Hippocampal formation (tissue), 2 donors: ENCODE data around the gene PCDH9.

Experiments
- DNase-seq, 2 donors: peaks; one replicate each; lab custom pipeline; 2025; lab: John Stamatoyannopoulos, UW

PCDH9 gene

DNA sequence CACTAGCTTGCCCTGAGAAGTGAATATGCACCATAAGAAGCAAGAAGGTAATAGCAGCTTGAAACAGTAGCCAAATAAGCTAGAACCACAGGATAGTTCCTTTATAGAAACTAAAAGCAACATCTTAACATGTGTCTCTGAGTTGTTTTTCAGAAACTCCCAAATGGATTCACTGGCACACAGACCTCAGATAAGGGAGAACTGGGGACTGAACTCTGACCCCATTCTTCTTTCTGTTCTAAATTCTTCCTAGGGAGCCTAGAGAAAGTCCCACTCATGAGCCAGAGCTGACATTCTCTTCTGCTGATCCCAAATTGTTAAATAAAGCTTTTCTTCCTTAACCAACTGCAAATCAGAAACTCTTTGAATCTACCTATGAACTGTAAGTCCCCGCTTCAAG lies 146.1 kb downstream of the PCDH9 start:
- DNase-seq: no peak

GRCh38 chr13:67083519-67083918 lies 146.6 kb downstream of the PCDH9 start:
- DNase-seq: no peak

GRCh38 chr13:67080351-67080750 lies 149.8 kb downstream of the PCDH9 start:
- no peak for DNase-seq

DNA sequence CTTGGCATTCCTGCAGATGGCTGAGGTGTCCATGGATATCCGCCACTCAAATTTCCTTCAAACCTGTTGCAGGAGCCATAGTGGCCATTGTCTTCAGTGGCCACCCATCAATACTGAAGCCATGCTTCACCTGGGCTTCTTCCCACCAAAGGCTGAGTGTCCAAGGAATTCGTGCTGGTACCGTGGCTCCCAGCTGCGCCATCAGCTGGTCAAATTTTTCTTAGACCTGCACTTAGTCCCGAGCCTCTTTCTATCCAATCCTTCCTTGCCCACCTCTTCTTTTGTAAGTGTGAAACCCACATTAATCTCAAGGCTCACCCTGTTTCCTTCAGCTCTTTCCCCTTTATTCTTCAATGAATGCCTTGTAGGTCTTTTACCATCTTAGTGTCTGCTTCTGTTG lies 152.1 kb downstream of the PCDH9 start:
- no peak for DNase-seq

- DNase-seq: no peak
Observed at GRCh38 chr13:67077132-67077531, 153.0 kb downstream of the PCDH9 start.

DNA sequence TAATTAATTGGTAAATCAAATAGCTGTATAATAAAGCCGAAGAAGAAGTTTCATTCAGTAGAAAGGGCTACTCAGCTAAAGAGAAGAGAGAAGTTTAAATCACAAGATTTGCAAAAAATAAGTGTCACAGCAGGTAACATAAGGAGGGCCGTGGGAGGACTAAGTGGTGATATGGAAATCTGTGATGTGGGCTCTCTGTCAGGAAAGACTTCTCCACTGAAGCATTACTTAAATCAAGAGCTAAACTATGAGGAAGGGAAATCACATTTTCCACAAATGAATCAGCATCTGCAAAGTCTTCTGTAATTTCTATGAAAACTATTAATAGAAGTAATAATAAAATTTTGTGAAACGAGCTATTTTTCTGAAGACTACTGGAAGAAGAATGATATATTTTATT lies 153.8 kb downstream of the PCDH9 start:
- DNase-seq: no peak

DNA sequence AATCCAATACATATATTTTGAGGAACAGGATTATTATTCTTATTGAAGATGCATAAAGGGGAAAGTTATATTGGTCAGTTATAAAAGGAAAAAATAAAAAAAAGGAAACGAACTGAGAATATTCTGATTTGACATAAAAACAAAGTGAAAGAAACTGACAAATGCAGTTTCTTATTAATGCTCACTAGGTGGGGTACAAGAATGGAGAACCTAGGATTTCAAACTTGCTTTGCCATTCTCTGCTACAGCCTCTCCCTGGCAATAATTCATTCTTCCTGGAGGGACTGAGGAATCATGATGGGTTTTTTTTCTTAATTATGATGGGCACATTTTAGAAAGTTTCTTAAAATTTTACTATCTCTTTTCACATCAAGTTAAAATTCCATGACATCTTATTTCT lies 154.9 kb downstream of the PCDH9 start:
- DNase-seq: peak in 1 of 2 donors; percentile 81

DNA sequence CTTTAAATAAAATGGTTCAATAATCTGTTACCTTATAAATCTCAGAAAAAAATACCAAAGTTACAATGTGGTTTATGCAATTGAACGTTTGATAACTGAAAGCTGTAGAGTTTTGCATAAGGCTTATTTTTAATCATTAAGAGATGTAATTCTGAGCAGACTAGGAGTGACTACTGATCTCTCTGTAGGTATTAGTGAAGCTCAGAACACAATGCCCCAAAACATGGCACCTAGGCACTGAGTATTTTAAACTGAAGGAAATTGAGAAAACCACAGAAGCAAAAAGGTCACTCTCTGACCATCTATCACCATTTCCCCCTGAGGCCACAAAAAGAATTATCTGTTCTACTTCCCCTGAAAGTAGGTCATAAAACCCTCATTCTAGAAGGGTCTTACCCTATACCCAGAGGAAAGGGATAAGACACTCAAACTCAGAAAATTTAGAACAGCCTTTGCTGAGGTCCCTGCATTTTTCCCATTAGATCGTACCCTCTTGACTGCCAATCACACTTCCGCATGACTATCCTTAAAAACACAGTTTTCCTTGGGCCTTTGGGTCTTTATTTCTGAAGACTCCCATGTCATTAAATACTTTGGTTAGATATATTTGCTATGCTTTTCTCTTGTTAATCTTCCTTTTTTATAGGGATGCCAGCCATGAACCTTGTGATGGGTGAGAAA lies 158.1 kb downstream of the PCDH9 start:
- no peak for DNase-seq

- no peak for DNase-seq
Observed at GRCh38 chr13:67070306-67070705, 159.8 kb downstream of the PCDH9 start.

DNA sequence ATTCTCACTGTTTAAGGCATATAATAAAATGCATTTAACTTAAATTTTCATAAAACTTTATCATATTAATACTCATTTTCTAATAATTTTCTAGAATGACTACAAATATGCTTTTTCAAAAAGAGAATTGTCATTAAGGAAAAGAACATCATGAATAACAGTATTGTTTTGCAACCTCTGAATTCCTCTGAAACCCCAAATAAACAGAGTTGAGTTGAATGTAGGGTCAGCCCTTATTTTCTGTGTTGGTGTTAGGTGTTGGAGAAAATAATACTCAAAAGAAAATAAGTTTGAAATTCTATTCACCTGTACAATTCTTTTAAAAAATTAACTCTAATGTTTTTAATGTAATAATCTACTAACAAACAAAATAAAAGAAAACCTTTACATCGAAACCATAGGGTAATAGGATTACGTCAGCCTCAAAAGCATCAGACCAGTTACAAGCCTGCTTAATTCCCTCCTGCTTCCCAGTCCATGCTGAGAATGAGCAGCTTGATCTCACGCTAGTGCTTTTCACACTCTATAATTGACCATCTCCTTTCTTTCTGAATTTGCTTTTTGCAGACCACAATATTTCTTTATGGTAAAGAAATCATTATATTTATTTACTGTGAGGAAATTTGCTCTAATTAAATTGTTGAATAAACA lies 160.9 kb downstream of the PCDH9 start:
- peak in 1 of 2 donors; percentile 77 for DNase-seq

DNA sequence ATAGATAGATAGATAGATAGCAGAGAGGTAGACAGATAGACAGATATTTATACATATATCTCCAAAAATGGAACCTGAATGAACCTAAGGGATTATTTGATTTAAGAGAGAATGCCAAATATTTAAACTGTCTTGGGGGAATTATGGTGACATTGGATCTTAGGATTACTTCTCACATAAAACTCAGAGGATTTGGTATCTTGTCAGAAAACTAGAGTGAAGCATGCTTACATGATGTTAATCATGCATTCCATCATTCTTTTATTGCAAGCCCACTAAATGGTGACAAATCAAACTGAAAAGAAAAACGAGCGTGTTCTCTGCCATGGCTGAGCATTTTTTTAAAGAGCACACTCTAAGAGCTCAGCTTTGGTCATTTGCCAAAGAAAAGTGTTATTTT lies 165.2 kb downstream of the PCDH9 start:
- DNase-seq: no peak

DNA sequence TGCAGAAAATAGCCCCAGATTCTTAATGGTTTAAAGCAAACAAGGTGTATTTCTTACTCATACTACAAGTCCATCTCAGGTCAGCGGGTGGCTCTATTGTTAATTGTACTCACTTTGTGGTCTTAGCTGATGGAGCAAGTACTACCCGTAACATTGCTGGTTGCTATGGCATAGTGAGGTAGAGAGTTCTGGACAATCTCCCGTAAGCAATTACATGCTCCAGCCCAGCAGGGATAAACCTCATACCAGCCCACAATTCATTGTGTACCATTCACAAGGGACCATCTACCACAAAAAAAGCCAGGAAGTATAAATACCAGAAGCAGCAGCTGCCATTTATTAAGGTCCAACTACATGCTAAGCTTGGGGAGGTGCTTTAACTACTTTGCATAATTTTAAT lies 167.1 kb downstream of the PCDH9 start:
- DNase-seq: no peak

GRCh38 chr13:67062160-67062559 lies 168.0 kb downstream of the PCDH9 start:
- DNase-seq: no peak

DNA sequence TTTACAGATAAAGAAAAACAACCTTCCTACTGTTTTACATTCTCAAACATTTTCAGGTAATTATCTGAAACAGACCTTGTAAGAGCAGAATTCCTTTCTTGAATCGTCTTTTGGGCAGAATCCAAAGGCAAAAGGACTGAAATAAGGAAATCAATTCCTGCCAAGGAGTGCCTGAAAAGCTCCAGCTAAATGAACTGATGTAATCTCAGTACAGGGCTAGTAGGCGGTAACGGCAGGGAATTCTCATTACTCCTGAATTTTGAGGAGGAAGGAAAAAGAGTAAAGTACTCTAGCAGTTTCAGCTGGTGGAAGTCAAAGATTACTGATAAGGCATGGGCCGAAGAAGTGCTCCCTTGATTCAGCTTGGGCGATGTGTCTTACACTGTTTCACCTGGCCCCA lies 168.4 kb downstream of the PCDH9 start:
- no peak for DNase-seq

GRCh38 chr13:67052550-67053490 lies 177.3 kb downstream of the PCDH9 start:
- no peak for DNase-seq

DNA sequence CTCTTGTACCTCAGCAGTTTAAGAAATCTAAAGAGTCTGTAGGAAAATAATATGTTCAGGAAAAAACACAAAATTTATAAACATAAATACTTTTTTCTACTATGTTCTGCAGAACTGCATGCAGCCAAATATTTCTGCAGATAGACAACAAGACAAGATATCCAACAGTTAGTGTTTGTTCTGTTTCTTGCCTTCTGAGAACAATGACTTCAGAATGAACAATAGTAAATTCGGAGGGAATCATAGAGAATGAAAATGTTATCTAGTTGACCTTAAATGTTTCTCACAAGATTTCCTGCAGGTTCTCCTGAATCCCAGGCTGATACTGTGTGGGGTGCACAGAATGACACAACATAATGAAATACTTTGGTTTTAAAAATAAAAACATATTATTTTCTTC lies 180.4 kb downstream of the PCDH9 start:
- no peak for DNase-seq

- no peak for DNase-seq
Observed at GRCh38 chr13:67048821-67049150, 181.3 kb downstream of the PCDH9 start.

GRCh38 chr13:67048084-67048820 lies 181.9 kb downstream of the PCDH9 start:
- no peak for DNase-seq

DNA sequence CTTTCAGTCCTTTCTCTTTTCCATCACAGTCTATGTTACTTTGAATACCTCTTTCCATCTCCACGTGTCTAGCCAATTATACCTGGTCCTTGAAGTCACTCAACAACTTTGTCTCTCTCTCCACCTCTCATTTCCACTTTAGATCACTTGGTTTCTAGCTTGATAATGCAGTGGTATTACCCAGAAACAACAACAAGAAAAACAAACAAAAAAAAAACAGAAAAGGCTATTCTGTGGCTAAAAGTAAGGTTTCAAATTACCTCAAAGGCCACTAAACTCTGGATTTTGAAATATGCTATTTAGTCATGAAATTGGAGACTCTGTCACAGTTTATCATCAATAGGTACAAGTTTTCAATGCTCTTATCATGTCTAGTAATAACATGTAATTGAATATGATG lies 184.8 kb downstream of the PCDH9 start:
- no peak for DNase-seq

DNA sequence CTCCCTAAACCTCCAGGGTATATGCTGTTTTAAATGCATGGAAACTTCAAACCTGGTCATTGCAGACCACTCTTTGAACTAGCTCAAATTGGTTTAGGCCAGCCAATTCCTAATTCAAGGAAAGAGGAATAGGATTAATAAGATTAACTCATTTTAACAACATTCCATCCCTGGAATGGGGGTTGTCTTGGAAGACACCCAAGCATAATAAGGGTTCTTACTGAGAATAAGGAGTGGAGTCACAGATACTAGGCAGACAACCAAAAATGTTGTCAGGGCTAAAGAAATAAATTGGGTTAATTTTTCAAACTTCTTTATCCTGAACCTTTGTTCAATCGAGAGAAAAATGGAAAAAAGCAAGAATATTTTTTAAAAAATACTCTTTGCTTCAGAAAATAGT lies 186.2 kb downstream of the PCDH9 start:
- no peak for DNase-seq

DNA sequence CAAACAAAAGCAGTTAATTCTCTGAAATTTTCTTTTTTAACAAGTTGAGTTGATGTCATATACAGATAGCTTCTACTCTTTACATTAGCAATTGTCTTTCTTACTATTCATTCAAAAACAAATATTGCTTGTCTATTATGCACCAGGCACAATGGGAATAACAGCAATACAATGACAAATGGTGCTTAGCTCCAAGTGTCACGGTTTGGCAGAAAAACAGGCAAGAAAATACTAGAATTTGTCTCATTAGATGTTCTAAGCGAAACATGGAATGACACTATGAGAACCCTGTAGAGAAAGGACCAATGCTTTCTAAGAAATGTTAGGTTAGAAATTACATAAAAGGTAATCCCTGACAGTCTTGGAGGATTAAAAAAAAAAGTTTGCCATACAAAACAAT lies 187.6 kb downstream of the PCDH9 start:
- DNase-seq: peak; percentile 17 to 64
